ENCODE results near the gene HMCN2.

DNA sequence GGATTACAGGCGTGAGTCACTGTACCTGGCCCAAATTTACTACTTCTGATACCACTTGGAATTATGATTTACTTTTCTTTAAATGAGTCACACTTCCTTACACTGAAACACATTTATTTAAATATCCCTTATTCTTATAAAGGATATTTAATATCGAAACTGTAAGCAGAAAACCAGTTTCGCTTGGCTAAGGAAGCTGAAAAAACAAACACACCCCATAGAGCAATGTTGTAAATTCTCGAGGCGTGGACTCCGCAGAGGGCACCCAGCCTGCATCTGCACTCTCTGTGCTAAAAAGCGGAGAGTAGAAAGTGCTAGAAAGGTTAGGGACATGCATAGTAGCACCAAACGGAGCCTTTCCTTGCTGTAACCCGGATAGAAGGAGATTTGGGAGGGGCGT lies 86.5 kb downstream of the HMCN2 start:
- TF ChIP-seq, protein P1, sequence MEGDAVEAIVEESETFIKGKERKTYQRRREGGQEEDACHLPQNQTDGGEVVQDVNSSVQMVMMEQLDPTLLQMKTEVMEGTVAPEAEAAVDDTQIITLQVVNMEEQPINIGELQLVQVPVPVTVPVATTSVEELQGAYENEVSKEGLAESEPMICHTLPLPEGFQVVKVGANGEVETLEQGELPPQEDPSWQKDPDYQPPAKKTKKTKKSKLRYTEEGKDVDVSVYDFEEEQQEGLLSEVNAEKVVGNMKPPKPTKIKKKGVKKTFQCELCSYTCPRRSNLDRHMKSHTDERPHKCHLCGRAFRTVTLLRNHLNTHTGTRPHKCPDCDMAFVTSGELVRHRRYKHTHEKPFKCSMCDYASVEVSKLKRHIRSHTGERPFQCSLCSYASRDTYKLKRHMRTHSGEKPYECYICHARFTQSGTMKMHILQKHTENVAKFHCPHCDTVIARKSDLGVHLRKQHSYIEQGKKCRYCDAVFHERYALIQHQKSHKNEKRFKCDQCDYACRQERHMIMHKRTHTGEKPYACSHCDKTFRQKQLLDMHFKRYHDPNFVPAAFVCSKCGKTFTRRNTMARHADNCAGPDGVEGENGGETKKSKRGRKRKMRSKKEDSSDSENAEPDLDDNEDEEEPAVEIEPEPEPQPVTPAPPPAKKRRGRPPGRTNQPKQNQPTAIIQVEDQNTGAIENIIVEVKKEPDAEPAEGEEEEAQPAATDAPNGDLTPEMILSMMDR (conservative IDR thresholded peaks at IDR 0.05), result no peak
- TF ChIP-seq EZH2 (IDR thresholded peaks at IDR 0.05; ENCODE audit: low read depth), result no peak
